ENCODE data around the gene WDR45B.
"Not testable (repeated sequence)": the region's sequence is repeated elsewhere in the genome, so short reads cannot be mapped to it uniquely, and the experiment has no call there.

Gene WDR45B

GRCh38 chr17:82655523-82655922 is 7.3 kb upstream of the WDR45B start:
- DNase-seq = no peak

GRCh38 chr17:82655038-82655479 is 6.8 kb upstream of the WDR45B start:
- DNase-seq = no peak

GRCh38 chr17:82654611-82655010 is 6.4 kb upstream of the WDR45B start:
- DNase-seq = not testable (repeated sequence)

GRCh38 chr17:82653651-82654528 is 5.6 kb upstream of the WDR45B start:
- DNase-seq = no peak

- no peak for DNase-seq
These were observed 2.5 kb upstream of the WDR45B start for GRCh38 chr17:82650723-82651122.

- no peak for DNase-seq
These were observed 1.4 kb upstream of the WDR45B start for GRCh38 chr17:82649501-82650261.

GRCh38 chr17:82648742-82649331 is 593 bp upstream of the WDR45B start:
- DNase-seq = no peak

- peak; percentile 12 for DNase-seq
These were observed 565 bp downstream of the WDR45B start for GRCh38 chr17:82647593-82648164.

- peak; percentile 41 for DNase-seq
These were observed 2.7 kb downstream of the WDR45B start for GRCh38 chr17:82645516-82645915.

GRCh38 chr17:82644148-82644547 is 4.1 kb downstream of the WDR45B start:
- no peak for DNase-seq

GRCh38 chr17:82642022-82642421 is 6.2 kb downstream of the WDR45B start:
- DNase-seq = no peak

GRCh38 chr17:82640036-82640435 is 8.2 kb downstream of the WDR45B start:
- DNase-seq = no peak

- no peak for DNase-seq
These were observed 8.6 kb downstream of the WDR45B start for GRCh38 chr17:82639628-82640027.

GRCh38 chr17:82638183-82638773 is 10.0 kb downstream of the WDR45B start:
- DNase-seq = no peak

GRCh38 chr17:82636626-82637598 is 11.3 kb downstream of the WDR45B start:
- DNase-seq = no peak

- no peak for DNase-seq
These were observed 14.9 kb downstream of the WDR45B start for GRCh38 chr17:82633343-82633742.

- no peak for DNase-seq
These were observed 15.8 kb downstream of the WDR45B start for GRCh38 chr17:82632451-82632850.

- no peak for DNase-seq
These were observed 16.7 kb downstream of the WDR45B start for GRCh38 chr17:82631544-82631943.

GRCh38 chr17:82630212-82630611 is 18.0 kb downstream of the WDR45B start:
- DNase-seq = no peak

GRCh38 chr17:82629748-82630147 is 18.5 kb downstream of the WDR45B start:
- no peak for DNase-seq

GRCh38 chr17:82627405-82627804 is 20.8 kb downstream of the WDR45B start:
- no peak for DNase-seq

GRCh38 chr17:82623707-82624106 is 24.5 kb downstream of the WDR45B start:
- no peak for DNase-seq

Measured in fibroblast of skin of right biceps (primary cell).